Activated naive CD8-positive, alpha-beta T cell treated with anti-CD3 and anti-CD28 coated beads, Interleukin-2, amount 10 ng/mL, durations not matched to agents 7 days and 5 days (primary cell): Measurements from ENCODE around the gene VDAC1. TPM values are rescaled to one million over a fixed set of nuclear protein-coding genes. Genes with fewer than 3 reads are reported as not detected.
A peak's percentile ranks its signal among the peaks of the same experiment; 100 is the strongest.
"Not testable (repeated sequence)": the region's sequence is repeated elsewhere in the genome, so short reads cannot be mapped to it uniquely, and the experiment has no call there.

ENCODE experiments used
- ATAC-seq: fragments of 150-1000 bp; cut with Tn5 transposase; one replicate; pipeline ENCODE4 v1.10.0; 2021; ENCODE audit warnings: low read depth, moderate library complexity
- POLR2A ChIA-PET: fragments of 350-600 bp; sonication (Branson Sonifier 250); formaldehyde crosslinking; loops from one replicate; lab custom pipeline; 2021; ENCODE audit warnings: antibody characterized with exemption; lab: Charles Lee
- DNase-seq: peaks from one replicate; pipeline ENCODE4 v3.0.0; 2021
- H3K27ac Mint-ChIP-seq: one replicate; pipeline ENCODE4 v1.8.0; 2022; ENCODE audit warnings: mild to moderate bottlenecking, mixed read lengths
- H3K27me3 Mint-ChIP-seq: one replicate; pipeline ENCODE4 v1.8.0; 2022; ENCODE audit warnings: mild to moderate bottlenecking, moderate library complexity, mixed read lengths
- H3K36me3 Mint-ChIP-seq: one replicate; pipeline ENCODE4 v1.8.0; 2021; ENCODE audit warnings: mild to moderate bottlenecking, mixed read lengths
- H3K4me1 Mint-ChIP-seq: one replicate; pipeline ENCODE4 v1.8.0; 2021; ENCODE audit warnings: mixed read lengths
- H3K4me3 Mint-ChIP-seq: one replicate; pipeline ENCODE4 v1.8.0; 2022; ENCODE audit warnings: mild to moderate bottlenecking, moderate library complexity, mixed read lengths
- H3K9me3 Mint-ChIP-seq: one replicate; pipeline ENCODE4 v1.8.0; 2021; ENCODE audit warnings: mixed read lengths
- total RNA-seq, 2 experiments: library from RNA; stranded (reverse); gene quantifications; one replicate each; pipeline ENCODE4 v1.2.3, GENCODE V29; 2021

VDAC1 gene
- total RNA-seq, 2 experiments from 2014 or later = 194 to 199 TPM

GRCh38 chr5:133967698-133968203 lies 37.0 kb downstream of the VDAC1 start:
- Mint-ChIP-seq H3K27me3 (no peaks in the 10 kb centered on the region), H3K4me3 (peak overlapping the region; percentile 95), H3K36me3 (peaks cover 23% of the 10 kb centered on the region), H3K27ac (peak overlapping the region; percentile 97), H3K9me3 (no peaks in the 10 kb centered on the region), H3K4me1 (peaks cover 37% of the 10 kb centered on the region)
- ATAC-seq (no peak), DNase-seq (no peak)
- POLR2A ChIA-PET = no interaction called here

- Mint-ChIP-seq H3K27me3 (no peaks in the 10 kb centered on the region), H3K27ac (no peak overlapping the region), H3K4me3 (peak overlapping the region; percentile 95), H3K4me1 (peaks cover 43% of the 10 kb centered on the region), H3K36me3 (peaks cover 29% of the 10 kb centered on the region), H3K9me3 (no peaks in the 10 kb centered on the region)
- DNase-seq = no peak
- no peak for ATAC-seq
- POLR2A ChIA-PET = no interaction called here
These were observed 37.7 kb downstream of the VDAC1 start for GRCh38 chr5:133967124-133967523.

- Mint-ChIP-seq H3K27ac (no peak overlapping the region), H3K36me3 (peaks cover 29% of the 10 kb centered on the region), H3K4me1 (peaks cover 43% of the 10 kb centered on the region), H3K9me3 (no peaks in the 10 kb centered on the region), H3K4me3 (no peak overlapping the region), H3K27me3 (no peaks in the 10 kb centered on the region)
- ATAC-seq (no peak), DNase-seq (no peak)
- POLR2A ChIA-PET = no interaction called here
These were observed 38.7 kb downstream of the VDAC1 start for GRCh38 chr5:133966090-133966489.

- POLR2A ChIA-PET = interaction anchor here (1.2 to 1.8 kb wide), 2 partner anchors 10 to 40 kb away, joined by 4 read pairs; no protein-coding TSS in a partner anchor
- no peak for DNase-seq
- ATAC-seq = no peak
- peaks cover 44% of the 10 kb centered on the region for H3K4me1 Mint-ChIP-seq
- peak overlapping the region; percentile 71 for H3K27ac Mint-ChIP-seq
- peak overlapping the region; percentile 61 for H3K4me3 Mint-ChIP-seq
- H3K9me3 Mint-ChIP-seq = no peaks in the 10 kb centered on the region
- no peaks in the 10 kb centered on the region for H3K27me3 Mint-ChIP-seq
- H3K36me3 Mint-ChIP-seq = peaks cover 40% of the 10 kb centered on the region
These were observed 41.2 kb downstream of the VDAC1 start for GRCh38 chr5:133963493-133964128.

GRCh38 chr5:133962801-133963476 lies 41.8 kb downstream of the VDAC1 start:
- H3K4me1 Mint-ChIP-seq = peaks cover 43% of the 10 kb centered on the region
- DNase-seq (no peak), ATAC-seq (peak; percentile 15)
- POLR2A ChIA-PET = interaction anchor here (1.1 to 1.8 kb wide), 3 partner anchors 9 to 41 kb away, joined by 4 read pairs; no protein-coding TSS in a partner anchor
- H3K36me3 Mint-ChIP-seq = peaks cover 39% of the 10 kb centered on the region
- peak overlapping the region; percentile 61 for H3K4me3 Mint-ChIP-seq
- no peaks in the 10 kb centered on the region for H3K9me3 Mint-ChIP-seq
- H3K27ac Mint-ChIP-seq = peak overlapping the region; percentile 71
- no peaks in the 10 kb centered on the region for H3K27me3 Mint-ChIP-seq

- peaks cover 45% of the 10 kb centered on the region for H3K4me1 Mint-ChIP-seq
- peaks cover 41% of the 10 kb centered on the region for H3K36me3 Mint-ChIP-seq
- H3K27me3 Mint-ChIP-seq = no peaks in the 10 kb centered on the region
- ATAC-seq (no peak), DNase-seq (no peak)
- peak overlapping the region; percentile 71 for H3K27ac Mint-ChIP-seq
- no peak overlapping the region for H3K4me3 Mint-ChIP-seq
- no peaks in the 10 kb centered on the region for H3K9me3 Mint-ChIP-seq
- POLR2A ChIA-PET = interaction anchor here (0.7 to 1.8 kb wide), 3 partner anchors 9 to 935 kb away, joined by 3 to 4 read pairs (median 4); no protein-coding TSS in a partner anchor
These were observed 42.6 kb downstream of the VDAC1 start for GRCh38 chr5:133962131-133962530.

- no peak for DNase-seq
- Mint-ChIP-seq H3K4me3 (no peak overlapping the region), H3K9me3 (no peaks in the 10 kb centered on the region), H3K27me3 (no peaks in the 10 kb centered on the region), H3K4me1 (peaks cover 36% of the 10 kb centered on the region), H3K36me3 (peaks cover 41% of the 10 kb centered on the region), H3K27ac (no peak overlapping the region)
- POLR2A ChIA-PET = no interaction called here
- ATAC-seq = no peak
These were observed 45.1 kb downstream of the VDAC1 start for GRCh38 chr5:133959643-133960042.

GRCh38 chr5:133957591-133957990 lies 47.2 kb downstream of the VDAC1 start:
- no peak for DNase-seq
- peak; percentile 26 for ATAC-seq
- Mint-ChIP-seq H3K4me3 (peak overlapping the region; percentile 63), H3K27ac (peak overlapping the region; percentile 79), H3K4me1 (peaks cover 21% of the 10 kb centered on the region), H3K9me3 (no peaks in the 10 kb centered on the region), H3K27me3 (no peaks in the 10 kb centered on the region), H3K36me3 (peaks cover 28% of the 10 kb centered on the region)
- POLR2A ChIA-PET = no interaction called here

- no peaks in the 10 kb centered on the region for H3K9me3 Mint-ChIP-seq
- H3K4me1 Mint-ChIP-seq = peaks cover 16% of the 10 kb centered on the region
- DNase-seq (no peak), ATAC-seq (no peak)
- no peaks in the 10 kb centered on the region for H3K27me3 Mint-ChIP-seq
- H3K27ac Mint-ChIP-seq = peak overlapping the region; percentile 79
- no peak overlapping the region for H3K4me3 Mint-ChIP-seq
- POLR2A ChIA-PET = interaction anchor here (0.7 kb wide), 1 partner anchor 61 kb away, joined by 4 read pairs; no protein-coding TSS in a partner anchor
- peaks cover 23% of the 10 kb centered on the region for H3K36me3 Mint-ChIP-seq
These were observed 47.7 kb downstream of the VDAC1 start for GRCh38 chr5:133957080-133957479.

GRCh38 chr5:133956196-133956595 lies 48.6 kb downstream of the VDAC1 start:
- H3K36me3 Mint-ChIP-seq = peaks cover 23% of the 10 kb centered on the region
- H3K4me3 Mint-ChIP-seq = not testable (repeated sequence)

GRCh38 chr5:133953568-133954145 lies 51.1 kb downstream of the VDAC1 start:
- no peak overlapping the region for H3K4me3 Mint-ChIP-seq
- ATAC-seq (no peak), DNase-seq (no peak)
- H3K27me3 Mint-ChIP-seq = no peaks in the 10 kb centered on the region
- POLR2A ChIA-PET = interaction anchor here (0.7 to 1.1 kb wide), 3 partner anchors 9 to 29 kb away, joined by 3 to 4 read pairs (median 3); no protein-coding TSS in a partner anchor
- peaks cover 9% of the 10 kb centered on the region for H3K4me1 Mint-ChIP-seq
- peaks cover 12% of the 10 kb centered on the region for H3K36me3 Mint-ChIP-seq
- no peaks in the 10 kb centered on the region for H3K9me3 Mint-ChIP-seq
- H3K27ac Mint-ChIP-seq = no peak overlapping the region

More at GRCh38 chr5:133956196-133956595, 48.6 kb downstream of the VDAC1 start:
- H3K27me3 Mint-ChIP-seq, POLR2A ChIA-PET, H3K9me3 Mint-ChIP-seq, H3K27ac Mint-ChIP-seq, ATAC-seq, DNase-seq: not testable (repeated sequence)
- H3K4me1 Mint-ChIP-seq = peaks cover 16% of the 10 kb centered on the region

GRCh38 chr5:133952729-133953567 lies 51.8 kb downstream of the VDAC1 start:
- Mint-ChIP-seq H3K4me1 (peaks cover 8% of the 10 kb centered on the region), H3K27me3 (no peaks in the 10 kb centered on the region), H3K36me3 (peaks cover 12% of the 10 kb centered on the region), H3K4me3 (no peak overlapping the region), H3K9me3 (no peaks in the 10 kb centered on the region), H3K27ac (no peak overlapping the region)
- POLR2A ChIA-PET = interaction anchor here (0.7 to 1.1 kb wide), 3 partner anchors 10 to 29 kb away, joined by 3 to 4 read pairs (median 3); no protein-coding TSS in a partner anchor
- DNase-seq = no peak
- no peak for ATAC-seq
